Testis (tissue), 3 donors: ENCODE results near the gene FGGY. TPM values are rescaled to one million over a fixed set of nuclear protein-coding genes. Genes with fewer than 3 reads are reported as not detected.

ENCODE experiments used
- DNase-seq: peaks from one replicate; pipeline ENCODE4 v3.0.0-alpha.2; 2019
- H3K27ac ChIP-seq, 2 donors: fragments of 200-600 bp; sonication (generic); one replicate each; pipeline ENCODE4 v1.5.1; 2019
- H3K27me3 ChIP-seq: fragments of 200-600 bp; sonication (generic); one replicate; pipeline ENCODE4 v1.5.1; 2019
- H3K36me3 ChIP-seq: fragments of 200-600 bp; sonication (generic); one replicate; pipeline ENCODE4 v1.5.1; 2017; ENCODE audit warnings: low read depth; ENCODE audit errors: missing control alignments
- H3K4me1 ChIP-seq: fragments of 200-600 bp; sonication (generic); one replicate; pipeline ENCODE4 v1.5.1; 2019
- H3K4me3 ChIP-seq, 2 donors: fragments of 200-600 bp; sonication (generic); one replicate each; pipeline ENCODE4 v1.5.1; 2017 to 2019
- H3K9me3 ChIP-seq: fragments of 200-600 bp; sonication (generic); one replicate; pipeline ENCODE4 v1.5.1; 2017
- CTCF ChIP-seq, 3 experiments: fragments of 450-650 bp in 2 of 3; fragments of 200-600 bp in 1 of 3; sonication (generic) in 1 of 3; IDR thresholded peaks; one replicate each; pipeline ENCODE4 v1.5.1; 2016 to 2019; ENCODE audit warnings: antibody characterized with exemption in 3 of 3, mild to moderate bottlenecking in 2 of 3, moderate library complexity in 1 of 3
- POLR2A ChIP-seq: fragments of 450-650 bp; IDR thresholded peaks from one replicate; pipeline ENCODE4 v1.6.1; 2017; ENCODE audit warnings: antibody characterized with exemption, mild to moderate bottlenecking, moderate library complexity
- WGBS, 2 donors: methylation state at CpG; one replicate each; pipeline ENCODE4 v1.1.5; 2018; 5-methylcytosine and 5-hydroxymethylcytosine counted together
- intact Hi-C: fragments of 100-400 bp; cut with DNase I; formaldehyde crosslinking; loops from one replicate; pipeline ENCODE4 v1.15.1; 2023; ENCODE audit warnings: low total_unique reads
- polyA plus RNA-seq: library from polyadenylated mRNA; stranded (reverse); fragments of 350-450 nt; fragmentation: Illumina TruSeq; extraction: RNeasy Lipid Tissue Mini Kit (QIAGEN cat#74804); gene quantifications from one replicate; pipeline ENCODE4 v1.2.3, GENCODE V29; 2014; ENCODE audit warnings: low read depth, low replicate concordance; ENCODE audit not compliant: insufficient read depth
- total RNA-seq, 2 donors: library from RNA; depleted of rRNA; stranded (reverse); fragments of >200 nt; gene quantifications; one replicate each; pipeline ENCODE4 v1.2.3, GENCODE V29; 2016

FGGY gene
- total and polyA plus RNA-seq, 3 donors from 2014 or later: 14.6 to 32.8 (median 32.3) TPM

DNA sequence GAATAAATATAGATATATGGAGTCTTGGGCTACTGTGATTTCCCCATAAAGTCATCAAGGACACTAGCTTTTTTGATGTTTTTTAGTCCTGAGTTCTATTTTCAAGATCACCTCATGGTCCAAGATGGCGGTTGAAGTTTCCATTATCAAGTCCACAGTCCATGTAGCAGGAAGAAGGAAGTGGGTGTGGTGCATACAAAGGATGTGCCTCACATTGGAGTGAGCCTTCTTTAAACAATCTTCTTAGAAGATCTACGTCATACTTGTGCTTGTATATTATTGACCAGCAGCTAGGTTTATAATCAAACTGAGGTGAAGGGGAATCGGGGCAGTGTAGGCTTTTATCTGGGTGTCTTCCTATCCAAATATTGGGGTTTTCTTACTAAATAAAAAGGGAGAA is 93.4 kb downstream of the FGGY start:
- peaks cover 22% of the 10 kb centered on the region for H3K4me1 ChIP-seq
- no peaks in the 10 kb centered on the region for H3K27me3 ChIP-seq
- no peak overlapping the region for H3K4me3 ChIP-seq
- no peak for DNase-seq
- intact Hi-C loops: no loop called here
- 87 to 98% methylated on average over 3 of the region's 3 CpGs for WGBS, 2 donors
- no peak overlapping the region for H3K27ac ChIP-seq
- no peak for TF ChIP-seq POLR2A
- H3K36me3 ChIP-seq: no peaks in the 10 kb centered on the region
- no peaks in the 10 kb centered on the region for H3K9me3 ChIP-seq

GRCh38 chr1:59391212-59392179 is 94.6 kb downstream of the FGGY start:
- Histone ChIP-seq H3K27me3 (no peaks in the 10 kb centered on the region), H3K9me3 (no peaks in the 10 kb centered on the region), H3K36me3 (no peaks in the 10 kb centered on the region), H3K4me3 (no peak overlapping the region), H3K27ac (peak overlapping the region in 1 of 2 donors; percentile 92), H3K4me1 (peaks cover 22% of the 10 kb centered on the region)
- intact Hi-C loops: no loop called here
- TF ChIP-seq CTCF (IDR thresholded peaks at IDR 0.05) (no peak), POLR2A (no peak)
- peak; percentile 22 for DNase-seq
- WGBS, 2 donors: 44 to 63% methylated on average over 7 of the region's 7 CpGs

DNA sequence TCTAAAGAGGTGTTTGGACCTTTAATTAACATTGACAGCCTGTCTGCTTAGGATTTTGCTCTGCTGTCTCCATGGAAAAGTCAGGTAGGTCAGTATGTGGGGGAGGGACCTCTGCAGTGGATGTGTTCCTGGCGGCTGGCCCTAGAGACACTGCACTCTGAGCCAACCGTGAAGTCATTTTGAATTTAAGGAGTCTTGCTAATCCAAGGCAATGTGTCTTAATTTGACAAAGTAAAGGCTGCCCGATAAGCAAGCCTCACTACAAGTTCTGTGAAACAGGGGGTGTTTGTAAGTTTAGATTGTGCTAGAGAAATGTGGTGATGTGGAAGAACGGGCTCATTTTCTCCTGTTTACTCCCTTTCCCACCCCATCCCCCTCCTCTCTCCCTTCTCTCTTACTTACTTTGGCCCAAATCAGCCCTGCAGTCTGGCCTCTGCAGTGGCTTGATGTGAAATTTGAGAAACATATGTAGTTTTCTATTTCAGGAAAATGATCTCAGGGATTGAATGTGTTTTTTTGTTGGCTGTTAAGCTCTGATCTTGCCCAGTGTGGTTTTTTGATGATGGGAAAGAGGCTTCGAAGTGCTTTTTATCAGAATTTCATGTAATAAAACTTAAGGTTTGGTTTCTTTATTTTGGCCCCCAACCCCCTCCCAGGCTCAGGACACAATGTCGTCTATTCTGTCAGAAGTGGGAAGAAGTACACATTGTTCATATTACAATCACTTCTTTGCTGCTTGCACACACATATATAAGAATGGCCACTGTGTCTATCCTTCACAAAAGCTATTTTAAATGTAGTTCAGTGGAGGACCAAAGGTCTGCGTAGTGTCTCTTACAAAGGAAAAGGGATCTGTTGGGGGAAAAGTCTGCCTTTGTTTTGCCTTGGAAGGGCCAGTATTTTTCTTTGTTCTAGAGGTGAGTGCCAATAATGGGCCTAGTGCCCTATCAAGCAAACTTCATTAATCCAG is 96.6 kb downstream of the FGGY start:
- intact Hi-C loops: no loop called here

DNA sequence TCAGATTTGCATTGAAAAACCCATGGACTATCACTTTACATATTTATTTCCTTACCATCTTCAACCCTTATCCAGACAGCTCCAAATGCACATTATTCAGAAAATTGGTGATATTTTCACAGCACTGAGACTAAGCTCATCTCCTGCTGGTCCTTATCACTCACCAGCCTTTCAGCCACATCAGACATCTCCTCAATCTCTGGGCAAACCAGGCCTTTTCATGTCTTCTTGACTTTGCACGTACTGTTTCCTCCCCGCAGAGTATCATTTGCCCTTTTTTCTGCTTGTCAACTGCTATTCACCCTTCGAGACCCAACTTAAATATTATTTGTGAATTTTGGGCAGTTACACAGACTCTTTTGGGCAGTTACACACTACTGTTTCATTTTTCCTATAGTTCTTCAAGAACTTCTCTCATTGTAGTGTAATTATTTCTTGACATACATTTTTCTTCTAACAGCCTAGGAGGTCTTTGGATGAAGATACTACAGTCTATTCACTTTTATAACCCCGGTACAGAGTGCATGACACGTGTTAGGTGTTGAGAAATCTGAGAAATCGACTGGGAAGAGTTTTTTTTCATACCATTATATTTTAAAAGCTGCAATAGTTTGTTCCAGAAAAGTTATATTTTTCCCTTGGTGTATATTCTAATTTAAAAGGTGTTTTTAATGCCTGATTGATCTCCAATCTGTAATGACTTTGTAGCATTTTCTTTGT is 98.0 kb downstream of the FGGY start:
- H3K27ac ChIP-seq: peak overlapping the region; percentile 53 to 92
- H3K4me1 ChIP-seq: peaks cover 22% of the 10 kb centered on the region
- no peak for DNase-seq
- H3K36me3 ChIP-seq: no peaks in the 10 kb centered on the region
- intact Hi-C loops: no loop called here
- no peak overlapping the region for H3K4me3 ChIP-seq
- H3K9me3 ChIP-seq: no peaks in the 10 kb centered on the region
- TF ChIP-seq POLR2A (no peak), CTCF (IDR thresholded peaks at IDR 0.05) (no peak)
- 88 to 92% methylated on average over 6 of the region's 6 CpGs for WGBS, 2 donors
- H3K27me3 ChIP-seq: no peaks in the 10 kb centered on the region

More for the DNA sequence above, 96.6 kb downstream of the FGGY start:
- H3K4me1 ChIP-seq: peaks cover 22% of the 10 kb centered on the region
- 29 to 35% methylated on average over 7 of the region's 7 CpGs for WGBS, 2 donors
- no peaks in the 10 kb centered on the region for H3K36me3 ChIP-seq
- no peak overlapping the region for H3K4me3 ChIP-seq
- TF ChIP-seq CTCF (IDR thresholded peaks at IDR 0.05) (no peak), POLR2A (no peak)
- no peaks in the 10 kb centered on the region for H3K9me3 ChIP-seq
- DNase-seq: peak; percentile 82
- peak overlapping the region; percentile 53 to 92 for H3K27ac ChIP-seq
- no peaks in the 10 kb centered on the region for H3K27me3 ChIP-seq
